ENCODE results near the gene KLHDC4. TPM values are rescaled to one million over a fixed set of nuclear protein-coding genes. Genes with fewer than 3 reads are reported as not detected.
"Not testable (repeated sequence)": the region's sequence is repeated elsewhere in the genome, so short reads cannot be mapped to it uniquely, and the experiment has no call there.

The KLHDC4 gene
- total and polyA plus RNA-seq, 2 donors (not counting 1 experiment from before 2014, with no cell fraction given) = 51.3 to 90.8 TPM

DNA sequence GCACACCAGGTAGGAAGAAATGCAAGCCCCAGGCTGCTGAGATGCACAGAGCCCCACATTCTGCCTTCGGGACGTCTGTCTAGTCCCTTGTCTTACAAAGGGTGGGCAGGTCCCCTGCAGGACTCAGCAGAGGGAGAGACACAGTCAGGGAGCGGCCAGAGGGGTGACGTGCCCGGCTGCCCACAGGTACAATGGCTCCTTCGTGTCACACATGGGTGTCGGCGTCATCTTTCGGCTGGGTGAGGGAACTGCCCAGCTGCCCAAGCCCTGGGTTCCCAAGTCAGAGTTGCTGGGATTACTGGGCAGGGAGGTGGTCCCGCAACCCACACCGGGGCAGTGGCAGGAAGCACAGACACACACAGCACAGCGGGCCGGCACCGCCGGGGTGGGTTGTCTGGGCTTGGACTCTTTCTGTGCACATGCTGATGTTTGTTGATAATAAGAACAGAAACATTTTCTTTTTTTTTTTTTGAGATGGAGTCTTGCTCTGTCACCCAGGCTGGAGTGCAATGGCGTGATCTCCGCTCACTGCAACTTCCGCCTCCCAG is 82.9 kb downstream of the KLHDC4 start:
- CTCF ChIA-PET = no interaction called here
- Mint-ChIP-seq H3K27ac (no peak overlapping the region), H3K4me3 (no peak overlapping the region), H3K9me3 (ENCODE audit: insufficient read depth) (no peaks in the 10 kb centered on the region), H3K4me1 (peaks cover 5% of the 10 kb centered on the region), H3K27me3 (peaks cover 5% of the 10 kb centered on the region)
- no peak overlapping the region for H3K4me2 ChIP-seq (replicated peaks; ENCODE audit: low read depth, low read length, poor library complexity, severe bottlenecking)
- DNase-seq = no peak
- no peaks in the 10 kb centered on the region for H3K36me3 ChIP-seq (replicated peaks in 1 of 2; ENCODE audit: control extremely low read depth in 1 of 2, control insufficient read depth in 1 of 2, extremely low read depth in 1 of 2, insufficient read depth in 2 of 2, low read length in 1 of 2)
- peaks cover 0 to 11% (median 0%) of the 10 kb centered on the region in 4 experiments for H3K27me3 ChIP-seq (replicated peaks in 1 of 4; ENCODE audit: control extremely low read depth in 1 of 4, control insufficient read depth in 3 of 4, insufficient read depth in 4 of 4, low read length in 3 of 4)
- no peaks in the 10 kb centered on the region for H4K20me1 ChIP-seq (ENCODE audit: control insufficient read depth, insufficient read depth, low read length, poor library complexity, severe bottlenecking)
- no peak for TF ChIP-seq EZH2 (IDR thresholded peaks at IDR 0.05; ENCODE audit: borderline replicate concordance, insufficient read depth, low read depth, low read length, poor library complexity, severe bottlenecking)
- TF ChIP-seq, protein P1, sequence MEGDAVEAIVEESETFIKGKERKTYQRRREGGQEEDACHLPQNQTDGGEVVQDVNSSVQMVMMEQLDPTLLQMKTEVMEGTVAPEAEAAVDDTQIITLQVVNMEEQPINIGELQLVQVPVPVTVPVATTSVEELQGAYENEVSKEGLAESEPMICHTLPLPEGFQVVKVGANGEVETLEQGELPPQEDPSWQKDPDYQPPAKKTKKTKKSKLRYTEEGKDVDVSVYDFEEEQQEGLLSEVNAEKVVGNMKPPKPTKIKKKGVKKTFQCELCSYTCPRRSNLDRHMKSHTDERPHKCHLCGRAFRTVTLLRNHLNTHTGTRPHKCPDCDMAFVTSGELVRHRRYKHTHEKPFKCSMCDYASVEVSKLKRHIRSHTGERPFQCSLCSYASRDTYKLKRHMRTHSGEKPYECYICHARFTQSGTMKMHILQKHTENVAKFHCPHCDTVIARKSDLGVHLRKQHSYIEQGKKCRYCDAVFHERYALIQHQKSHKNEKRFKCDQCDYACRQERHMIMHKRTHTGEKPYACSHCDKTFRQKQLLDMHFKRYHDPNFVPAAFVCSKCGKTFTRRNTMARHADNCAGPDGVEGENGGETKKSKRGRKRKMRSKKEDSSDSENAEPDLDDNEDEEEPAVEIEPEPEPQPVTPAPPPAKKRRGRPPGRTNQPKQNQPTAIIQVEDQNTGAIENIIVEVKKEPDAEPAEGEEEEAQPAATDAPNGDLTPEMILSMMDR (IDR thresholded peaks at IDR 0.05) = no peak
- WGBS (ENCODE audit: insufficient coverage) = 87% methylated on average over 18 of the region's 18 CpGs
- no peak overlapping the region for H3K27ac ChIP-seq (ENCODE audit: low read length in 2 of 2)
- H2AFZ ChIP-seq (ENCODE audit: insufficient read depth, low read depth, low read length, poor library complexity, severe bottlenecking) = no peak overlapping the region
- no peaks in the 10 kb centered on the region for H3K79me2 ChIP-seq (ENCODE audit: control insufficient read depth, insufficient read depth, low read length)
- H3K4me1 ChIP-seq (ENCODE audit: control insufficient read depth in 2 of 2, insufficient read depth in 2 of 2, low read length in 2 of 2) = peaks cover 0 to 12% of the 10 kb centered on the region in 2 donors
- no peak for ATAC-seq (ENCODE audit: low read depth)
- intact Hi-C loops (cut with micrococcal nuclease) = no loop called here
- no peak overlapping the region for H3K4me3 ChIP-seq (ENCODE audit: control extremely low read depth in 1 of 5, extremely low read depth in 1 of 5, insufficient read depth in 1 of 5, low read depth in 2 of 5, low read length in 4 of 5)
- H3K9me3 ChIP-seq (ENCODE audit: control extremely low read depth in 1 of 3, control insufficient read depth in 2 of 3, insufficient read depth in 1 of 3, low read length in 2 of 3) = no peaks in the 10 kb centered on the region
- H3K9ac ChIP-seq (ENCODE audit: low read length) = no peak overlapping the region
- POLR2A ChIA-PET = no interaction called here

DNA sequence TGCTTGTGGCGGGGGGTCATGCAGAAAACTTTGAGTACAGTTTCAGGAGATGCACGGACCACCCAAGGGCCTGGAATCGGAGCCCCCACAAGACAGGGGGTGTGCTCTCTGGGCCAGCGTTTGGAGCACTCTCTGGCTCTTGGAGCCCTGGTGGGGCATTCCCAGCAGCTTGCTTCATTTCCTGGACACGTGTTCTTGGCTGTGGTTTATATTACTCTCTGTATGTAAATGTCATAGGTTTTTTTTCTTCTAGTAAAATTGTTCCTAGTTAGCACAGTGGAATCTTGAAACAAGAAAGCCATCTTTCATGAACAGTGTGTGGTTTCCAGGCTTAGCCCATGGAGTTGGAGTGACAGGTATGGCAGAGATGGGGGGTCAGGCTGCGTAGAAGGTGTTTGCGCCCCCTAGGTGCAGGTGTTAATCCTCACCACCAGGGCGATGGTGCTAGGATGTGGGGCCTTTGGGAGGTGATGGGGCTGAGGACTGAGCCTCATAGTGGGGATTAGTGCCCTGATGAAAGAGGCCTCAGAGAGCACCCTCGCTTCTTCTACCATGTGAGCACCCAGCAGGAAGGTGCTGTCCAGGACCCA is 83.7 kb downstream of the KLHDC4 start:
- ChIA-PET POLR2A (no interaction called here), CTCF (no interaction called here)
- peaks cover 5% of the 10 kb centered on the region for H3K4me1 Mint-ChIP-seq
- H3K27ac Mint-ChIP-seq = no peak overlapping the region
- DNase-seq = no peak
- H3K4me1 ChIP-seq (ENCODE audit: control insufficient read depth in 2 of 2, insufficient read depth in 2 of 2, low read length in 2 of 2) = peaks cover 0 to 12% of the 10 kb centered on the region in 2 donors
- H3K27me3 Mint-ChIP-seq = peaks cover 5% of the 10 kb centered on the region
- H3K4me3 ChIP-seq (ENCODE audit: control extremely low read depth in 1 of 5, extremely low read depth in 1 of 5, insufficient read depth in 1 of 5, low read depth in 2 of 5, low read length in 4 of 5) = no peak overlapping the region
- ATAC-seq (ENCODE audit: low read depth) = no peak
- no peaks in the 10 kb centered on the region for H3K9me3 ChIP-seq (ENCODE audit: control extremely low read depth in 1 of 3, control insufficient read depth in 2 of 3, insufficient read depth in 1 of 3, low read length in 2 of 3)
- H3K9ac ChIP-seq (ENCODE audit: low read length) = no peak overlapping the region
- H3K36me3 ChIP-seq (replicated peaks in 1 of 2; ENCODE audit: control extremely low read depth in 1 of 2, control insufficient read depth in 1 of 2, extremely low read depth in 1 of 2, insufficient read depth in 2 of 2, low read length in 1 of 2) = no peaks in the 10 kb centered on the region
- H3K4me3 Mint-ChIP-seq = no peak overlapping the region
- H3K4me2 ChIP-seq (replicated peaks; ENCODE audit: low read depth, low read length, poor library complexity, severe bottlenecking) = no peak overlapping the region
- H3K27ac ChIP-seq (ENCODE audit: low read length in 2 of 2) = no peak overlapping the region
- no peaks in the 10 kb centered on the region for H3K9me3 Mint-ChIP-seq (ENCODE audit: insufficient read depth)
- no peaks in the 10 kb centered on the region for H3K79me2 ChIP-seq (ENCODE audit: control insufficient read depth, insufficient read depth, low read length)
- TF ChIP-seq, protein P1 (IDR thresholded peaks at IDR 0.05) = no peak
- no peak for TF ChIP-seq EZH2 (IDR thresholded peaks at IDR 0.05; ENCODE audit: borderline replicate concordance, insufficient read depth, low read depth, low read length, poor library complexity, severe bottlenecking)
- H2AFZ ChIP-seq (ENCODE audit: insufficient read depth, low read depth, low read length, poor library complexity, severe bottlenecking) = no peak overlapping the region
- no peaks in the 10 kb centered on the region for H4K20me1 ChIP-seq (ENCODE audit: control insufficient read depth, insufficient read depth, low read length, poor library complexity, severe bottlenecking)
- intact Hi-C loops (cut with micrococcal nuclease) = no loop called here
- 43% methylated on average over 9 of the region's 9 CpGs for WGBS (ENCODE audit: insufficient coverage)
- peaks cover 0 to 11% (median 0%) of the 10 kb centered on the region in 4 experiments for H3K27me3 ChIP-seq (replicated peaks in 1 of 4; ENCODE audit: control extremely low read depth in 1 of 4, control insufficient read depth in 3 of 4, insufficient read depth in 4 of 4, low read length in 3 of 4)

DNA sequence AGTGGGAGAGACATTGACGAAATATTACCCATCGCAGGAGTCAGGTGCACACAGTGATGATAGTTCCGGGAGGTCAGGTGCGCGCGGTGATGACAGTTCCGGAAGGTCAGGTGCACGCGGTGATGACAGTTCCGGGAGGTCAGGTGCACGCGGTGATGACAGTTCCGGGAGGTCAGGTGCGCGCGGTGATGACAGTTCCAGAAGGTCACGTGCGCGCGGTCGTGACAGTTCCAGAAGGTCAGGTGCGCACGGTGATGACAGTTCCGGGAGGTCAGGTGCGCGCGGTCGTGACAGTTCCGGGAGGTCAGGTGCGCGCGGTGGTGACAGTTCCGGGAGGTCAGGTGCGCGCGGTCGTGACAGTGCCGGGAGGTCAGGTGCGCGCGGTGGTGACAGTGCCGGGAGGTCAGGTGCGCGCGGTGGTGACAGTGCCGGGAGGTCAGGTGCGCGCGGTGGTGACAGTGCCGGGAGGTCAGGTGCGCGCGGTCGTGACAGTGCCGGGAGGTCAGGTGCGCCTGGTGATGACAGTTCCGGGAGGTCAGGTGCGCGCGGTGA is 84.7 kb downstream of the KLHDC4 start:
- H2AFZ ChIP-seq (ENCODE audit: insufficient read depth, low read depth, low read length, poor library complexity, severe bottlenecking); H3K27ac Mint-ChIP-seq; H3K27me3 Mint-ChIP-seq; POLR2A ChIA-PET; H3K27ac ChIP-seq (ENCODE audit: low read length in 2 of 2); H3K9me3 ChIP-seq (ENCODE audit: control extremely low read depth in 1 of 3, control insufficient read depth in 2 of 3, insufficient read depth in 1 of 3, low read length in 2 of 3); H4K20me1 ChIP-seq (ENCODE audit: control insufficient read depth, insufficient read depth, low read length, poor library complexity, severe bottlenecking); CTCF ChIA-PET; H3K9ac ChIP-seq (ENCODE audit: low read length); H3K9me3 Mint-ChIP-seq (ENCODE audit: insufficient read depth); H3K4me3 ChIP-seq (ENCODE audit: control extremely low read depth in 1 of 5, extremely low read depth in 1 of 5, insufficient read depth in 1 of 5, low read depth in 2 of 5, low read length in 4 of 5); H3K4me1 Mint-ChIP-seq; DNase-seq; ATAC-seq (ENCODE audit: low read depth); H3K4me3 Mint-ChIP-seq; H3K79me2 ChIP-seq (ENCODE audit: control insufficient read depth, insufficient read depth, low read length); H3K4me2 ChIP-seq (replicated peaks; ENCODE audit: low read depth, low read length, poor library complexity, severe bottlenecking); intact Hi-C loops (cut with micrococcal nuclease); H3K36me3 ChIP-seq (replicated peaks in 1 of 2; ENCODE audit: control extremely low read depth in 1 of 2, control insufficient read depth in 1 of 2, extremely low read depth in 1 of 2, insufficient read depth in 2 of 2, low read length in 1 of 2): not testable (repeated sequence)
- H3K27me3 ChIP-seq (replicated peaks in 1 of 4; ENCODE audit: control extremely low read depth in 1 of 4, control insufficient read depth in 3 of 4, insufficient read depth in 4 of 4, low read length in 3 of 4) = peaks cover 0 to 11% (median 0%) of the 10 kb centered on the region in 4 experiments
- H3K4me1 ChIP-seq (ENCODE audit: control insufficient read depth in 2 of 2, insufficient read depth in 2 of 2, low read length in 2 of 2) = peaks cover 0 to 12% of the 10 kb centered on the region in 2 donors
- 92% methylated on average over 60 of the region's 60 CpGs for WGBS (ENCODE audit: insufficient coverage)

Data from B cell (primary cell).